Astrocyte (in vitro differentiated cells and primary cell): ENCODE measurements around the gene MAP1LC3A. TPM values are rescaled to one million over a fixed set of nuclear protein-coding genes. Genes with fewer than 3 reads are reported as not detected.

Experiments used
- DNase-seq: peaks from one replicate; pipeline ENCODE4 v3.0.0-alpha.2; 2010; ENCODE audit warnings: low read depth
- FAIRE-seq: peaks from 2 replicates; lab custom pipeline; 2011; peaks lifted over from hg19 to GRCh38; lab: Jason Lieb, UNC
- H2AFZ ChIP-seq: 2 replicates; pipeline ENCODE4 v1.6.0; 2012; ENCODE audit warnings: low read depth, low read length, inconsistent platforms
- H3K27ac ChIP-seq: 2 replicates; pipeline ENCODE4 v1.5.1; 2011; ENCODE audit warnings: low read depth, low read length, inconsistent platforms
- H3K27me3 ChIP-seq: 2 replicates; pipeline ENCODE4 v1.6.0; 2011; ENCODE audit warnings: low read length, inconsistent platforms; ENCODE audit not compliant: insufficient read depth
- H3K36me3 ChIP-seq: 2 replicates; pipeline ENCODE4 v1.5.1; 2011; ENCODE audit warnings: low read length, inconsistent platforms; ENCODE audit not compliant: insufficient read depth
- H3K4me1 ChIP-seq: 2 replicates; pipeline ENCODE4 v1.5.1; 2011; ENCODE audit warnings: low read length, inconsistent platforms; ENCODE audit not compliant: insufficient read depth
- H3K4me2 ChIP-seq: 2 replicates; pipeline ENCODE4 v1.6.0; 2012; ENCODE audit warnings: low read length, inconsistent platforms
- H3K4me3 ChIP-seq: 2 replicates; pipeline ENCODE4 v1.5.1; 2011; ENCODE audit warnings: low read depth, mild to moderate bottlenecking, low read length, inconsistent platforms; ENCODE audit not compliant: insufficient read depth
- H3K79me2 ChIP-seq: 2 replicates; pipeline ENCODE4 v1.6.0; 2012; ENCODE audit warnings: mild to moderate bottlenecking, low read length, inconsistent platforms; ENCODE audit not compliant: insufficient read depth
- H3K9ac ChIP-seq: 2 replicates; pipeline ENCODE4 v1.6.0; 2012; ENCODE audit warnings: mild to moderate bottlenecking, low read length, inconsistent platforms
- H3K9me3 ChIP-seq: 2 replicates; pipeline ENCODE4 v1.5.1; 2012; ENCODE audit warnings: low read depth, mild to moderate bottlenecking, low read length, inconsistent platforms; ENCODE audit not compliant: insufficient read depth
- H4K20me1 ChIP-seq: 2 replicates; pipeline ENCODE4 v1.6.0; 2012; ENCODE audit warnings: low read length, inconsistent platforms; ENCODE audit not compliant: insufficient read depth
- H3K27ac Mint-ChIP-seq: one replicate; pipeline ENCODE4 v1.8.0; 2021; ENCODE audit warnings: mild to moderate bottlenecking, mixed read lengths; ENCODE audit not compliant: unreplicated experiment
- H3K27me3 Mint-ChIP-seq: one replicate; pipeline ENCODE4 v1.8.0; 2021; ENCODE audit warnings: low read depth, mixed read lengths; ENCODE audit not compliant: unreplicated experiment
- H3K36me3 Mint-ChIP-seq: one replicate; pipeline ENCODE4 v1.8.0; 2021; ENCODE audit warnings: low read depth, mixed read lengths; ENCODE audit not compliant: unreplicated experiment
- H3K4me1 Mint-ChIP-seq: one replicate; pipeline ENCODE4 v1.8.0; 2021; ENCODE audit warnings: low read depth, mixed read lengths; ENCODE audit not compliant: unreplicated experiment
- H3K4me3 Mint-ChIP-seq: one replicate; pipeline ENCODE4 v1.8.0; 2021; ENCODE audit warnings: mild to moderate bottlenecking, moderate library complexity, mixed read lengths; ENCODE audit not compliant: unreplicated experiment
- H3K9me3 Mint-ChIP-seq: one replicate; pipeline ENCODE4 v1.8.0; 2021; ENCODE audit warnings: mild to moderate bottlenecking, mixed read lengths; ENCODE audit not compliant: unreplicated experiment
- CTCF ChIP-seq: IDR thresholded peaks from 2 replicates; pipeline ENCODE4 v1.5.1; 2011; ENCODE audit warnings: low read depth, mild to moderate bottlenecking, inconsistent platforms, low read length, moderate library complexity; ENCODE audit not compliant: insufficient read depth
- EZH2 ChIP-seq: IDR thresholded peaks from 2 replicates; pipeline ENCODE4 v1.6.1; 2012; ENCODE audit warnings: mild to moderate bottlenecking, low read length, inconsistent platforms; ENCODE audit not compliant: insufficient read depth
- total RNA-seq: library from RNA; stranded (reverse); gene quantifications from 2 replicates; pipeline ENCODE4 v1.2.1, GENCODE V29; 2021

Gene MAP1LC3A
- total RNA-seq, 1 donor from 2014 or later: 48.9 TPM

GRCh38 chr20:34522969-34523871 is 35.3 kb upstream of the MAP1LC3A start:
- H3K9me3 Mint-ChIP-seq: no peaks in the 10 kb centered on the region
- Histone ChIP-seq H3K36me3 (peaks cover 22% of the 10 kb centered on the region), H3K27ac (peak overlapping the region; percentile 35), H3K79me2 (peaks cover 75% of the 10 kb centered on the region), H3K9me3 (no peaks in the 10 kb centered on the region), H3K4me1 (peaks cover 38% of the 10 kb centered on the region), H3K4me2 (peak overlapping the region; percentile 53), H4K20me1 (peaks cover 88% of the 10 kb centered on the region), H3K27me3 (no peaks in the 10 kb centered on the region), H2AFZ (no peak overlapping the region), H3K9ac (peak overlapping the region; percentile 39), H3K4me3 (no peak overlapping the region)
- peak overlapping the region; percentile 62 for H3K4me3 Mint-ChIP-seq
- TF ChIP-seq CTCF (peak; percentile 67), EZH2 (no peak)
- peak overlapping the region; percentile 85 for H3K27ac Mint-ChIP-seq
- H3K27me3 Mint-ChIP-seq: no peaks in the 10 kb centered on the region
- peaks cover 5% of the 10 kb centered on the region for H3K36me3 Mint-ChIP-seq
- peak; percentile 46 for DNase-seq
- peaks cover 39% of the 10 kb centered on the region for H3K4me1 Mint-ChIP-seq
- FAIRE-seq: no peak

GRCh38 chr20:34524426-34524825 is 34.1 kb upstream of the MAP1LC3A start:
- Mint-ChIP-seq H3K36me3 (peaks cover 13% of the 10 kb centered on the region), H3K27me3 (no peaks in the 10 kb centered on the region), H3K9me3 (no peaks in the 10 kb centered on the region), H3K4me3 (no peak overlapping the region), H3K27ac (no peak overlapping the region), H3K4me1 (peaks cover 39% of the 10 kb centered on the region)
- no peak for FAIRE-seq
- H3K36me3 ChIP-seq: peaks cover 29% of the 10 kb centered on the region
- H4K20me1 ChIP-seq: peaks cover 89% of the 10 kb centered on the region
- no peak overlapping the region for H2AFZ ChIP-seq
- H3K79me2 ChIP-seq: peaks cover 63% of the 10 kb centered on the region
- no peaks in the 10 kb centered on the region for H3K27me3 ChIP-seq
- no peaks in the 10 kb centered on the region for H3K9me3 ChIP-seq
- H3K4me1 ChIP-seq: peaks cover 38% of the 10 kb centered on the region
- no peak overlapping the region for H3K4me3 ChIP-seq
- no peak overlapping the region for H3K9ac ChIP-seq
- no peak for DNase-seq
- H3K27ac ChIP-seq: no peak overlapping the region
- H3K4me2 ChIP-seq: no peak overlapping the region
- TF ChIP-seq CTCF (no peak), EZH2 (no peak)

DNA sequence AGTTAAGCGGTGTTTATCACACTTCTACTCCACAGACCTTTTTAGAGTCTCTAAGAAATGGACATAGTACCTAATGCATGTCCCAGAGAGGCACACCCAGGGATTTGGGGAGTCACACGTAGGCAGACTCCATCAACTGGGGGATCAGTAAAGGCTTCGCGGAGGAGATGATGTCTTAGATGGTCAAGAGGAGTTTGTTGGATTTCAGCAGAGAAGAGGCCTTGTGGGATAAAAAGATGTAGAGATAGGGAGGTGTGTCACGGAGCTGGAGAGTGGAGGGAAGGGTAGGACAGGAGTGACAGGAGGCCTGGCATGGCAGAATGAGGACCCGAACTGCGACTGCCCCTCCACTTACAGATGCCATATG is 33.2 kb upstream of the MAP1LC3A start:
- H3K9me3 Mint-ChIP-seq: no peaks in the 10 kb centered on the region
- H3K27ac Mint-ChIP-seq: peak overlapping the region; percentile 94
- DNase-seq (no peak), FAIRE-seq (no peak)
- TF ChIP-seq EZH2 (no peak), CTCF (no peak)
- H3K4me3 Mint-ChIP-seq: peak overlapping the region; percentile 25
- Histone ChIP-seq H3K4me3 (no peak overlapping the region), H3K4me2 (peak overlapping the region; percentile 69), H3K27ac (peak overlapping the region; percentile 64), H3K79me2 (peaks cover 58% of the 10 kb centered on the region), H3K36me3 (peaks cover 35% of the 10 kb centered on the region), H3K4me1 (peaks cover 38% of the 10 kb centered on the region), H3K9me3 (no peaks in the 10 kb centered on the region), H4K20me1 (peaks cover 91% of the 10 kb centered on the region), H3K27me3 (no peaks in the 10 kb centered on the region), H2AFZ (no peak overlapping the region), H3K9ac (peak overlapping the region; percentile 26)
- no peaks in the 10 kb centered on the region for H3K27me3 Mint-ChIP-seq
- peaks cover 39% of the 10 kb centered on the region for H3K4me1 Mint-ChIP-seq
- peaks cover 13% of the 10 kb centered on the region for H3K36me3 Mint-ChIP-seq
